ENCODE data around the gene DQX1. TPM values are rescaled to one million over a fixed set of nuclear protein-coding genes. Genes with fewer than 3 reads are reported as not detected.

The DQX1 gene, protein sequence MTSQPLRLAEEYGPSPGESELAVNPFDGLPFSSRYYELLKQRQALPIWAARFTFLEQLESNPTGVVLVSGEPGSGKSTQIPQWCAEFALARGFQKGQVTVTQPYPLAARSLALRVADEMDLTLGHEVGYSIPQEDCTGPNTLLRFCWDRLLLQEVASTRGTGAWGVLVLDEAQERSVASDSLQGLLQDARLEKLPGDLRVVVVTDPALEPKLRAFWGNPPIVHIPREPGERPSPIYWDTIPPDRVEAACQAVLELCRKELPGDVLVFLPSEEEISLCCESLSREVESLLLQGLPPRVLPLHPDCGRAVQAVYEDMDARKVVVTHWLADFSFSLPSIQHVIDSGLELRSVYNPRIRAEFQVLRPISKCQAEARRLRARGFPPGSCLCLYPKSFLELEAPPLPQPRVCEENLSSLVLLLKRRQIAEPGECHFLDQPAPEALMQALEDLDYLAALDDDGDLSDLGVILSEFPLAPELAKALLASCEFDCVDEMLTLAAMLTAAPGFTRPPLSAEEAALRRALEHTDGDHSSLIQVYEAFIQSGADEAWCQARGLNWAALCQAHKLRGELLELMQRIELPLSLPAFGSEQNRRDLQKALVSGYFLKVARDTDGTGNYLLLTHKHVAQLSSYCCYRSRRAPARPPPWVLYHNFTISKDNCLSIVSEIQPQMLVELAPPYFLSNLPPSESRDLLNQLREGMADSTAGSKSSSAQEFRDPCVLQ
- total RNA-seq (2021) (1.3 and 1.7 TPM in 2 replicates), Bru-seq, nascent RNA (percentile 55 among the genes with signal in this experiment), BruChase-seq, experiment 1, labeled RNA remaining after a 2-hour chase (percentile 52 among the genes with signal in this experiment), BruChase-seq, experiment 2, labeled RNA remaining after a 6-hour chase (percentile 60 among the genes with signal in this experiment)
- long read RNA-seq, result 0 reads

DNA sequence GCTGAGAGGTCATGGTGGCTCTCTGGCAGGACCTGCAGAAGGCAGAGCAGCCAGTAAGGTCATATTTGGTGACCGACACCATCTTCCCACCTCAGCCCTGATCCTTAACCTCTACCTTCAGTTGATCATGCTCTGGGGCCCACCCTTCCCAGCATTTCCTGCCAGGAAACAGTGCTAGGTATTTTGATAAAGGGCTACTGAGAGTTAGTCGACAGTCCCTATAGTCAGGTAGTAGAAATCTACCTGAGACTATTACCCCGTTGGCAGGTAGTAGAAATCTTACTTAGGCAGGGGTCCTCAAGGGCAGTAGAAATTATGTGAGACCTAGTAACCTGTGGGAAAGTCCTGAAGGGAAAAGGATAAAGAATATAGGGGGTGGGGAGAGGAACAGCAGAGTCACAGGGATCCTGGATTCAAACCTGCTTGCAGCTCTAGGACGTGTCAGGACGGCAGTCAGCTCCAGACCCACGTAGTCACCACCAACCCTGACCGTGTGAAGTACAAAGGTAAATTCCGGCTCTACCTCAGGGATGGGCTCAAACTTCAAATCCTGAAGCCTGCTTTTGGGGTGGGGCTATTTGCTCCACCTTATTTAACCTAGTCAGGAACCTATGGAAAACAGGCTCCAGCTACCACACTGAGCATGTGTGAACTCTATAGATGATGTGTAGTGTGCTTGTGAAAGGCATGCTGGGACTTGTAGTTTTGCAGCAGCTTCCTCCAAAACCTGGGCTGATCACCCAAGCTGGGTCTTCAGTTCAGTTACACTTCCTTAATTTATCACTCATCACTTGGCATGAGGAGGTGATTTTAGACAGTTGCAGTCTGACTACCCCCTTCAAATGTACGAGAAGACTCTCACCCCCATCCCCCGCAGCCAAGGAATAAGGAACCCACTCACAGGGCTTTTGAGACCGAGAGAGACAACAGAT is at the start of gene DQX1:
DQX1 (minus strand) TSS at position 515 of the 932 bp plus-strand sequence; CDS start at position 13, 502 bp downstream.
- no peak for TF ChIP-seq CTCF (conservative IDR thresholded peaks at IDR 0.05)
- no peak for TF ChIP-seq EZH2 (IDR thresholded peaks at IDR 0.05; ENCODE audit: low read depth)
- Histone ChIP-seq H3F3A (ENCODE audit: insufficient read depth, low read depth) (peaks cover 6% of the 10 kb centered on the region; the same call in 1 of the 2 replicates), H3K4me2 (no peak within 1 kb of the TSS), H3K27me3 (ENCODE audit: insufficient read depth, low read depth) (no peaks in the 10 kb centered on the region), H3K27ac (no peak within 1 kb of the TSS), H3K36me3 (ENCODE audit: low read depth) (peaks cover 18% of the 10 kb centered on the region), H3K9me3 (ENCODE audit: insufficient read depth, low read depth) (no peaks in the 10 kb centered on the region), H3K4me3 (no peak within 1 kb of the TSS), H2AFZ (no peak within 1 kb of the TSS), H4K20me1 (ENCODE audit: insufficient read depth) (peaks cover 9% of the 10 kb centered on the region; the same call in 1 of the 2 replicates), H3K9me2 (ENCODE audit: insufficient read depth) (no peaks in the 10 kb centered on the region), H3K4me1 (replicated peaks; ENCODE audit: insufficient read depth) (peaks cover 15% of the 10 kb centered on the region), H3K79me2 (ENCODE audit: low read depth) (peaks cover 32% of the 10 kb centered on the region)
- POLR2A ChIA-PET (ENCODE audit: unreplicated experiment), result interaction anchor here (0.5 kb wide), 1 partner anchor 60 kb away, joined by 7 read pairs; no protein-coding TSS in a partner anchor
- CTCF ChIA-PET, result no interaction called here
- peak in 1 of 2 experiments; percentile 69 for DNase-seq
- intact Hi-C loops (cut with micrococcal nuclease; ENCODE audit: unreplicated experiment), result no loop called here
- no TSS peak for BruUV-seq (replicated peaks)

GRCh38 chr2:74575320-74575719 is 49.3 kb upstream of the DQX1 start:
- intact Hi-C loops (cut with micrococcal nuclease; ENCODE audit: unreplicated experiment), result no loop called here
- DNase-seq, result no peak
- H3K9me3 ChIP-seq (ENCODE audit: insufficient read depth, low read depth), result no peaks in the 10 kb centered on the region
- H3K4me1 ChIP-seq (replicated peaks; ENCODE audit: insufficient read depth), result peaks cover 9% of the 10 kb centered on the region; the same call in 1 of the 2 replicates
- H2AFZ ChIP-seq, result no peak overlapping the region
- no peak overlapping the region for H3K4me3 ChIP-seq
- H3K9me2 ChIP-seq (ENCODE audit: insufficient read depth), result no peaks in the 10 kb centered on the region
- H3K79me2 ChIP-seq (ENCODE audit: low read depth), result no peaks in the 10 kb centered on the region
- H3K27me3 ChIP-seq (ENCODE audit: insufficient read depth, low read depth), result no peaks in the 10 kb centered on the region
- BruUV-seq (replicated peaks), result no TSS peak
- H4K20me1 ChIP-seq (ENCODE audit: insufficient read depth), result no peaks in the 10 kb centered on the region
- no peak overlapping the region for H3K27ac ChIP-seq
- H3K4me2 ChIP-seq, result no peak overlapping the region
- peaks cover 19% of the 10 kb centered on the region for H3F3A ChIP-seq (ENCODE audit: insufficient read depth, low read depth)
- ChIA-PET CTCF (interaction anchor here (0.6 kb wide), 1 partner anchor 115 kb away, joined by 4 read pairs; no protein-coding TSS in a partner anchor), POLR2A (ENCODE audit: unreplicated experiment) (no interaction called here)
- H3K36me3 ChIP-seq (ENCODE audit: low read depth), result no peaks in the 10 kb centered on the region
- TF ChIP-seq CTCF (conservative IDR thresholded peaks at IDR 0.05) (no peak), EZH2 (IDR thresholded peaks at IDR 0.05; ENCODE audit: low read depth) (no peak)

Data from PC-9 (cell line).